Muscle layer of duodenum (tissue), 2 donors: ENCODE data around the gene SH3GL3.

ENCODE experiments used
- H3K27ac ChIP-seq: one replicate; pipeline ENCODE4 v1.7.0; 2013; ENCODE audit warnings: mild to moderate bottlenecking, low read length
- H3K27me3 ChIP-seq: one replicate; pipeline ENCODE4 v1.7.0; 2013; ENCODE audit warnings: low read depth, mild to moderate bottlenecking, control low read depth, low read length
- H3K36me3 ChIP-seq, 2 donors: one replicate each; pipeline ENCODE4 v1.7.0; 2013; ENCODE audit warnings: low read length in 2 of 2, control low read depth in 1 of 2, mild to moderate bottlenecking in 1 of 2; ENCODE audit not compliant: insufficient read depth in 2 of 2, control insufficient read depth in 1 of 2
- H3K4me1 ChIP-seq, 2 donors: one replicate each; pipeline ENCODE4 v1.7.0; 2013; ENCODE audit warnings: low read length in 2 of 2, mild to moderate bottlenecking in 2 of 2, control low read depth in 1 of 2, moderate library complexity in 1 of 2; ENCODE audit not compliant: insufficient read depth in 2 of 2, control insufficient read depth in 1 of 2
- H3K4me3 ChIP-seq, 2 donors: one replicate each; pipeline ENCODE4 v1.7.0; 2013; ENCODE audit warnings: low read length in 2 of 2, low read depth in 1 of 2, mild to moderate bottlenecking in 1 of 2
- H3K9me3 ChIP-seq, 2 donors: one replicate each; pipeline ENCODE4 v1.7.0; 2013; ENCODE audit warnings: low read length in 2 of 2, control low read depth in 1 of 2, mild to moderate bottlenecking in 1 of 2; ENCODE audit not compliant: control insufficient read depth in 1 of 2
- donor health status: healthy.

The SH3GL3 gene, protein sequence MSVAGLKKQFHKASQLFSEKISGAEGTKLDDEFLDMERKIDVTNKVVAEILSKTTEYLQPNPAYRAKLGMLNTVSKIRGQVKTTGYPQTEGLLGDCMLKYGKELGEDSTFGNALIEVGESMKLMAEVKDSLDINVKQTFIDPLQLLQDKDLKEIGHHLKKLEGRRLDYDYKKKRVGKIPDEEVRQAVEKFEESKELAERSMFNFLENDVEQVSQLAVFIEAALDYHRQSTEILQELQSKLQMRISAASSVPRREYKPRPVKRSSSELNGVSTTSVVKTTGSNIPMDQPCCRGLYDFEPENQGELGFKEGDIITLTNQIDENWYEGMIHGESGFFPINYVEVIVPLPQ

DNA sequence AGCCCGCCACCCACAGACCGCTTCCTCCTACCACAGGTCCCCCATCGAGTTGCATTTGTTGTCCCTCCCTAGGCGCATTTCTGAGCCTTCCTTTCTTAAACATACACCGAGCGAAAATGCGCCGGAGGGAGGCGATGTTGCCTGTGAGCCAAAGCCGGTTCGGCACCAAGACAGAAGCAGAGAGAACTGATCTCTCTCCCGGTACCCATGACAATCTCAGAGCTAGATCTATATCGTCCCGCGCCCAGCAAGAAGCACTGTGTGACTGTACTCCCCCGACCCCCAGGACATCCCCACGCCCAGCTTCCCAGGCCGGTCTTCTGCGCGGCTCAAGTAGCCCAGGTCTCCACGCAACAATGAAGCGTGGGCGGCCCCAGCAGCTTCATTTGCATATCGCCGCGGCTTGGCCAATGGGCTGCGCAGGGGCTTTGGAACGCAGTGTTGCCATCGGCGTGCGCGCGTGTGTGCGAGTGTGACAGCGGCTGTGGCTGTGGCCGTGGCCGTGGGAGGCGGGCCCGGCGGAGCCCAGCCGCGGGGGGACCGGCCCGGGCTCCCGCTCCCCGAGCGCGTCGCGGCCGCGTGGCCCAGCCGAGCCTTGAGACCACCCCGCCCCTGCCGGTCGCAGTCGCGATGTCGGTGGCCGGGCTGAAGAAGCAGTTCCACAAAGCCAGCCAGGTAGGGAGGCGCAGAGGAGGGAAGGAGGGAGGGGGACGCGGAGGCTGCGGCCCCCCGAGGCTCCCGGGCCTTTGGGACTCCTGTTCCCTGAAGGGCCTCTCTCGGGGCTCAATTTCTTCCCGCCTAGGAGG lies at the start of gene SH3GL3:
SH3GL3 (plus strand) TSS at position 438 of the 806 bp plus-strand sequence; CDS start at position 631, 193 bp downstream.
- Histone ChIP-seq H3K36me3 (no peaks in the 10 kb centered on the region), H3K9me3 (no peaks in the 10 kb centered on the region), H3K27ac (no peak within 1 kb of the TSS), H3K4me1 (peaks cover 0 to 15% of the 10 kb centered on the region in 2 donors), H3K4me3 (peak within 1 kb of the TSS; percentile 42 to 72), H3K27me3 (peaks cover 4% of the 10 kb centered on the region)

DNA sequence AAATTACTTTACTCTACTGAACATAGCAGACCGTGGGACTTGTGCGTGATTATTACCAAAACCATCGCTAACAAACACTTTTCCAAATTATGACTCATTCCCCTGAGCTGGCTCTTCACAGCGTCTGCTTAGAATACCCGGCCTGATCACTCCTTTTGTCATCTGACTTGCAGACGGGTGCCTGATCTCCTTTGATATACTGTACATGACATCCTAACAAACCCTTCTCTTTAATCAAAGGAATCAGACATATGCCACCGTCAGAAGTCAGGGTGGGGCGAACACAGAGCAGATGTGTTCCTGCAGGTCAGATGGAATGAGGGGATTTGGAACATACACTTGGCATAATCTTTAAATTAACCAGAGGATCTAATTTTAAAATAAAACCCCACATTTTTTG lies 48.5 kb upstream of the SH3GL3 start:
- Histone ChIP-seq H3K27ac (no peak overlapping the region), H3K4me1 (no peaks in the 10 kb centered on the region), H3K27me3 (peaks cover 5% of the 10 kb centered on the region), H3K9me3 (no peaks in the 10 kb centered on the region), H3K4me3 (no peak overlapping the region), H3K36me3 (no peaks in the 10 kb centered on the region)

DNA sequence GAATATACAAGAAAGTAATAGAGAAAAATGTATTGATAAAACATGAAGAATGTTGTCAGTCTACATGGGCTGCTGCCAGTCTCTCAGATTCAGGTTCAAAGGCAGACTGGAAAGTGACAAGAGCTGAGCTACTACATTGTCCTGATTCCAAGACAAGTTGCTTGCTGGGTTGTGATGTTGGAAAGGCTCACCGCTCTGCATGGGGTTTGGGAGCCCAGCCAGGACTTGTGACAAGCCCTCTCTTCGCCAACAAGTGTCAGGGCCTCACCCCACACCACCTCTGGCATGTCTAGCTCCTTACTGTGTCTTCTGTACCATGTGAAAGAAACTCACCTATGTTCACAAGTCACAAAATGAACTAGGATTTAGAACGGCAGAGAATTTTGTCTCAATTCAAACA lies 43.0 kb upstream of the SH3GL3 start:
- H3K36me3 ChIP-seq: no peaks in the 10 kb centered on the region
- no peaks in the 10 kb centered on the region for H3K4me1 ChIP-seq
- H3K4me3 ChIP-seq: no peak overlapping the region
- no peaks in the 10 kb centered on the region for H3K27me3 ChIP-seq
- no peaks in the 10 kb centered on the region for H3K9me3 ChIP-seq
- H3K27ac ChIP-seq: no peak overlapping the region

DNA sequence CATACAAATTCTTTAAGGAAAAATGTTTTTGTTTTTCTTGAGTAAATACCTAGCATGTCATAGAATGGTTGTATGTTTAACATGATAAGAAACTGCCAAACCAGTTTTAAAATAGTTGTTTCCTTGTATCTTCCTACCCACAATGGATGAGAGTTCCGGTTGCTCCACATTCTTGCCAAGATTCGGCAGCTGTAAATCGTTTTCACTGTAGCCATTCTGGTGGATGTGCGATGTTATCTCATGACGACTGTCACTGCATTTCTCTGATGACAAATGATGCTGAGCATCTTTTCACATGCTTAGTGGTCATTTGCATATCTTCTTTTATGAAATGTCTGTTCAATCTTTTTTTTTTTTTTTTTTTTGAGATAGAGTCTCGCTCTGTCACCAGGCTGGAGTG lies 36.6 kb upstream of the SH3GL3 start:
- Histone ChIP-seq H3K27me3 (no peaks in the 10 kb centered on the region), H3K4me3 (no peak overlapping the region), H3K36me3 (no peaks in the 10 kb centered on the region), H3K4me1 (no peaks in the 10 kb centered on the region), H3K27ac (no peak overlapping the region), H3K9me3 (no peaks in the 10 kb centered on the region)

DNA sequence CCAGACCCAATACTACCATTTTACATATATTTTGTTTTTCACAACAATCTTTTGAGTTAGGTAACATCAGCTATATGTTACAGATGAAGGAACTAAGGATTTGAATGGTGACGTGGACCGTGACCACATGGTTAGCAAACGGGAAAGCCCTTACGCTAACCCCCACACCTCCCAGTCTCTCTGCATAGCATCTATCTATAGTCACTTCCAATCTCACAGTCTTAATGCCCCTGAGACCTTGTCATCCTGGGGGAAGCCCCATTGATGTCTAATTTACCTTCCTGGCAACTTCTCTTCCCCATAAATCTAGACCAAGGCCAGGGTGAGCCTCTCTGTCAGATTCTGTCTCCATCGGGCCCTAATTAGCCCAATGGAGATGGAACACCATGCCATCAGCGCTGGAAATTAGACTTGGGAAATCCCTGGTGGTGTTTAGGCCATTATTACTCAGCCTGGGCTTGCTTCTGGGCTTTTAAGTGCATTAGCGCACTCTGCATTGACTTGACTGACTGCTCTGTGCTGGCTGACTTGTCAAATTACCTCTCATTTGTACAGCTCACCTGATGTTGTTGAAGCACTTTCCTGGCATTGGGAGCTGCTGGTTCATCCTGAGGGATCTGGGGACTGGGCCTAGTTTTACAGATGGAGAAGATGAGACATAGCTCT lies 34.0 kb upstream of the SH3GL3 start:
- no peaks in the 10 kb centered on the region for H3K27me3 ChIP-seq
- no peak overlapping the region for H3K27ac ChIP-seq
- no peaks in the 10 kb centered on the region for H3K9me3 ChIP-seq
- no peak overlapping the region for H3K4me3 ChIP-seq
- H3K4me1 ChIP-seq: no peaks in the 10 kb centered on the region
- no peaks in the 10 kb centered on the region for H3K36me3 ChIP-seq

DNA sequence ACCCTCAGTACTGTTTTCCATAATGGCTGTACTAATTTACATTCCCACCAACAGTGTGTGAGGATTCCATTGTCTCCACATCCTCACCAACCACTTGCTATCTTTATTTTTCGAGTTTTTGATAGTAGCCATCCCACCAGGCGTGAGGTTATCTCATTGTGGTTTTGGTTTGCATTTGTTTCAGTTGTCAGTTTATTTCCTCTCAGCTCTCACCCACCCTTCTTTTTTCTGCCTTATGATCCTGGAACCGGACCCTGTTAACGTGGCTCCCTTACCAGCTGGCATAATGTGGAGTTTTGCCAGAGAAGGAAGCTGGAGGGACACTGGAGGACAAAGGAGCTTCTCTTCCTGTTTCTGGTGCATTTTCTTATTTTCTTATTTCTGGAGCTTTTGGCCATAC lies 25.1 kb upstream of the SH3GL3 start:
- Histone ChIP-seq H3K36me3 (no peaks in the 10 kb centered on the region), H3K27me3 (no peaks in the 10 kb centered on the region), H3K4me3 (no peak overlapping the region), H3K9me3 (no peaks in the 10 kb centered on the region), H3K27ac (no peak overlapping the region), H3K4me1 (no peaks in the 10 kb centered on the region)

DNA sequence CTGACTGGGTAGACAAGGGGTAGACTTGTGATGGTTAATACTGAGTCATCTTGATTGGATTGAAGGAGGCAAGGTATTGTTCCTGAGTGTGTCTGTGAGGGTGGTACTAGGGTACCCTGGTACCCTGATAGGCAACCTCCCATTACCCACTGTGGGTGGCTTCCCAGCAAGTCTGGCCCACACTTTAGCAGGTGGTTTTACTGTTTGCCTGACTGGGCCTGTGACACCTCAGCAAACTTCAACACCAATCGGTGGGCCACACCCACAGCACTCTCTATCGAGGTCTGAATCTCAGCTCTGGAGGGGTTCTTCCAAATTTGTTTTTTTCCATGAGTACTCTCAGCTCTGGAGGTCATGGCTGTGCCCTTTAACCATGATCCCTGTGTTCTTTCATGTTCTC lies 24.6 kb upstream of the SH3GL3 start:
- no peaks in the 10 kb centered on the region for H3K27me3 ChIP-seq
- no peaks in the 10 kb centered on the region for H3K9me3 ChIP-seq
- H3K27ac ChIP-seq: no peak overlapping the region
- no peak overlapping the region for H3K4me3 ChIP-seq
- no peaks in the 10 kb centered on the region for H3K4me1 ChIP-seq
- no peaks in the 10 kb centered on the region for H3K36me3 ChIP-seq

DNA sequence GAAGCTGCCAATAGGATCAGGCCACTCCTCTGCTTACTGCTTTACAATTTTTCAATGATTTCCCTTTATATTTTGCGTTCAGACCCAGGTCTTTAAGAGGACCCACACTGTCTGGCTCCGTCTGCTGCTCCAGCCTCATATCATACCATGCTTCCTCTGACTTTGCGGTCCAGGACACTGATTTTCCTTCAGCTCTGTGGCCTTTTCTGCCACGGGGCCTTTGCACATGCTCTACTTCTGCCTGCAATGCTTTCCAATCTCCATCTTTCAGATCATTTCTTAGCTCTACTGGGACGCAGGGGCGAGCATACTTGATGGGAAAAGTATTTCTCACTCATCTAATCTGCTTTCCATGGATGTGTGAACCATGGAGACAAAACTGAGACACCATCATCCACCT lies 23.0 kb upstream of the SH3GL3 start:
- Histone ChIP-seq H3K9me3 (peaks cover 0 to 8% of the 10 kb centered on the region in 2 donors), H3K36me3 (no peaks in the 10 kb centered on the region), H3K27me3 (no peaks in the 10 kb centered on the region), H3K27ac (no peak overlapping the region), H3K4me3 (no peak overlapping the region), H3K4me1 (no peaks in the 10 kb centered on the region)

DNA sequence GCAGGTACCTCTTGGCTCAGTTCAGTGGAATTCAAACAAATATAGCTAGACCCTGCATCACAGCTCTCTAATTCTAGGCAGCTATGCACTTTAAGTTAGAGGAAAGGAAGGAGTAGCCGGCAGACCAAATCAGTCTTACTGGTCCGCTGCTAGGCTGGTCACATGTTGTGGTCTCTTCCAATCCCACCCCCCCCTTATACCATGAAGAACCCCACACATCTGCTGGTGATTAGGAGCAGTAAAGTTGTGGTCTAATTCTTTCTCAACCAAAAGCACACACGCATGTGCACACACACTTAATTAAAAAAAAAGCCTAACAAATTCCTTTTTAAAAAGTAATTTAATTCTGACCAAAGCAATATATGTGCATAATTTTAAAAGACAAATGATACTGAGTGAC lies 16.7 kb upstream of the SH3GL3 start:
- H3K27me3 ChIP-seq: no peaks in the 10 kb centered on the region
- H3K4me3 ChIP-seq: no peak overlapping the region
- no peaks in the 10 kb centered on the region for H3K4me1 ChIP-seq
- H3K27ac ChIP-seq: no peak overlapping the region
- H3K9me3 ChIP-seq: peaks cover 0 to 8% of the 10 kb centered on the region in 2 donors
- no peaks in the 10 kb centered on the region for H3K36me3 ChIP-seq

DNA sequence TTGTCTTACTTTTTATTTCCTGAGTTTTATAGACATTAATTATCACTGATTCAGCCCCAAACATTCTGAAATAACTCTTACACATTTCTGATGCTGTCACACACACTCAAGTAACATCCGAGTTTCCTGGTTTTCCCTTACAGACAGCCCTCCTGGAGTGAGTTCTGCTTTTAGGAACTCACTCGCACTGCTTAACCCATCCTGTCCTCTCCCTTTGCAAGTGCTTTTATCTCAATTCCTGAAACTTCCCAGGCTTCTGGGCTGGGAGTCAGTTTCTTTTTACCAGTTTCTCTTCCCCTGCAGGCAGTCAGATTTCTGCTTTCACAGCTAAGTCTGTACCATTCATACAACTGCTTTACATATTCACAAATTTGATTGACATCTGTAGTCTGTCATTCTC lies 15.6 kb upstream of the SH3GL3 start:
- Histone ChIP-seq H3K4me1 (no peaks in the 10 kb centered on the region), H3K36me3 (no peaks in the 10 kb centered on the region), H3K4me3 (no peak overlapping the region), H3K27ac (no peak overlapping the region), H3K9me3 (peaks cover 0 to 8% of the 10 kb centered on the region in 2 donors), H3K27me3 (no peaks in the 10 kb centered on the region)

DNA sequence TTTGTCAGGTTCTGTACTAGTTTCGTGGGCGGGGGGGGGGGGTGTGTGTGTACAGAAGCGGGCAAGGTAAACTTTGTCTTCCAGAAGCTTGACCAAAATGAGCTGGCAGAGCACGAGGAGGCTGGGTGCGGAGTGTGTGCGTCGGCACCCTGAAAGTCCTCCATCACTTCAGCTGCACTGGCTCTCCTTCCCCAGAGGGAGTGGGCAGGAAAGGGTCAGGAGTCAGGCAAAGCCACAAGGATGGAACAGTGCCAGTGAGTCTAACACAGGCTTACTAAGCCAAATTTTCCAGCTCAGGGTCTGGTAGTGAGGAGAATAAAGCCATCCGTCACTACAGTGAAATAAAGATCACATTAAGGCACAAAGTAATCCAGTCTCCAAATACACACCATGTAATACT lies 11.9 kb upstream of the SH3GL3 start:
- H3K36me3 ChIP-seq: no peaks in the 10 kb centered on the region
- no peaks in the 10 kb centered on the region for H3K27me3 ChIP-seq
- no peak overlapping the region for H3K27ac ChIP-seq
- H3K4me3 ChIP-seq: no peak overlapping the region
- no peaks in the 10 kb centered on the region for H3K9me3 ChIP-seq
- no peaks in the 10 kb centered on the region for H3K4me1 ChIP-seq
